CD8-positive, alpha-beta memory T cell (primary cell): ENCODE data around the gene DHTKD1. TPM values are rescaled to one million over a fixed set of nuclear protein-coding genes. Genes with fewer than 3 reads are reported as not detected.
A peak's percentile ranks its signal among the peaks of the same experiment; 100 is the strongest.

Experiments
- CTCF ChIA-PET: fragments of 350-600 bp; sonication (Branson Sonifier 250); formaldehyde crosslinking; loops from one replicate; lab custom pipeline; 2021; ENCODE audit warnings: antibody characterized with exemption; lab: Charles Lee
- POLR2A ChIA-PET: fragments of 350-600 bp; sonication (Branson Sonifier 250); formaldehyde crosslinking; loops from one replicate; lab custom pipeline; 2021; ENCODE audit warnings: antibody characterized with exemption; lab: Charles Lee
- DNase-seq, 5 donors: peaks; one replicate each; pipeline versions ENCODE4 v3.0.0 to v3.0.0-alpha.2; 2020 to 2022; ENCODE audit warnings: mixed read lengths in 1 of 5
- H3K27ac ChIP-seq: one replicate; pipeline ENCODE4 v1.7.0; 2013; ENCODE audit warnings: low read depth, mild to moderate bottlenecking, low read length, moderate library complexity
- H3K27me3 ChIP-seq: 2 replicates; pipeline ENCODE4 v1.7.0; 2013; ENCODE audit warnings: low read length, mild to moderate bottlenecking; ENCODE audit not compliant: insufficient read depth, poor library complexity, severe bottlenecking
- H3K36me3 ChIP-seq: 2 replicates; pipeline ENCODE4 v1.7.0; 2013; ENCODE audit warnings: mild to moderate bottlenecking, low read length, moderate library complexity; ENCODE audit not compliant: insufficient read depth
- H3K4me1 ChIP-seq: 2 replicates; pipeline ENCODE4 v1.7.0; 2013; ENCODE audit warnings: mild to moderate bottlenecking, low read length, moderate library complexity; ENCODE audit not compliant: insufficient read depth
- H3K4me3 ChIP-seq: 2 replicates; pipeline ENCODE4 v1.7.0; 2013; ENCODE audit warnings: mild to moderate bottlenecking, low read length
- H3K9me3 ChIP-seq: 2 replicates; pipeline ENCODE4 v1.7.0; 2013; ENCODE audit warnings: mild to moderate bottlenecking, low read length
- H3K27ac Mint-ChIP-seq, 8 donors: one replicate each; pipeline ENCODE4 v1.8.0; 2020 to 2021; ENCODE audit warnings: mixed read lengths in 8 of 8, mild to moderate bottlenecking in 6 of 8, inconsistent platforms in 3 of 8, moderate library complexity in 3 of 8
- H3K27me3 Mint-ChIP-seq, 2 donors: one replicate each; pipeline ENCODE4 v1.8.0; 2020 to 2021; ENCODE audit warnings: mixed read lengths in 2 of 2, mild to moderate bottlenecking in 1 of 2, moderate library complexity in 1 of 2
- H3K36me3 Mint-ChIP-seq, 3 donors: one replicate each; pipeline ENCODE4 v1.8.0; 2020 to 2021; ENCODE audit warnings: mixed read lengths in 3 of 3, inconsistent platforms in 1 of 3, mild to moderate bottlenecking in 1 of 3
- H3K4me1 Mint-ChIP-seq, 3 donors: one replicate each; pipeline ENCODE4 v1.8.0; 2020 to 2021; ENCODE audit warnings: mixed read lengths in 3 of 3, inconsistent platforms in 1 of 3, mild to moderate bottlenecking in 1 of 3
- H3K4me3 Mint-ChIP-seq, 7 donors: one replicate each; pipeline ENCODE4 v1.8.0; 2020 to 2021; ENCODE audit warnings: mixed read lengths in 7 of 7, mild to moderate bottlenecking in 6 of 7, moderate library complexity in 4 of 7, inconsistent platforms in 2 of 7
- H3K9me3 Mint-ChIP-seq, 5 donors: one replicate each; pipeline ENCODE4 v1.8.0; 2020 to 2022; ENCODE audit warnings: mixed read lengths in 5 of 5, mild to moderate bottlenecking in 3 of 5, moderate library complexity in 2 of 5, inconsistent platforms in 1 of 5
- polyA plus RNA-seq: library from polyadenylated mRNA; unstranded; fragments of 300-500 nt; fragmentation: Illumina TruSeq; gene quantifications from one replicate; pipeline ENCODE4 v1.2.3, GENCODE V29; 2021
- total RNA-seq, 2 experiments: library from RNA; stranded (reverse); gene quantifications; one replicate each; pipeline ENCODE4 v1.2.3, GENCODE V29; 2021

The DHTKD1 gene
- total and polyA plus RNA-seq, 3 experiments from 2014 or later, result 9.2 to 13.9 (median 11.1) TPM

GRCh38 chr10:12031404-12031803 is 37.4 kb upstream of the DHTKD1 start:
- peaks cover 17% of the 10 kb centered on the region for H3K36me3 ChIP-seq
- ChIA-PET CTCF (no interaction called here), POLR2A (no interaction called here)
- H3K27ac Mint-ChIP-seq, result peak overlapping the region in 3 of 8 donors; percentile 25 to 59 (median 54)
- peaks cover 41 to 65% (median 58%) of the 10 kb centered on the region in 3 donors for H3K4me1 Mint-ChIP-seq
- no peaks in the 10 kb centered on the region for H3K9me3 ChIP-seq
- no peaks in the 10 kb centered on the region for H3K9me3 Mint-ChIP-seq
- no peaks in the 10 kb centered on the region for H3K4me1 ChIP-seq
- no peak for DNase-seq
- H3K36me3 Mint-ChIP-seq, result peaks cover 4 to 72% (median 29%) of the 10 kb centered on the region in 3 donors
- H3K27me3 Mint-ChIP-seq, result no peaks in the 10 kb centered on the region
- H3K4me3 Mint-ChIP-seq, result no peak overlapping the region
- H3K27ac ChIP-seq, result no peak overlapping the region
- H3K27me3 ChIP-seq, result no peaks in the 10 kb centered on the region
- no peak overlapping the region for H3K4me3 ChIP-seq

- no peak overlapping the region for H3K27ac ChIP-seq
- H3K27me3 ChIP-seq, result no peaks in the 10 kb centered on the region
- POLR2A ChIA-PET, result no interaction called here
- peaks cover 13% of the 10 kb centered on the region for H3K4me1 ChIP-seq
- CTCF ChIA-PET, result no interaction called here
- H3K4me3 ChIP-seq, result no peak overlapping the region
- H3K36me3 ChIP-seq, result peaks cover 5% of the 10 kb centered on the region
- peak overlapping the region in 1 of 8 donors; percentile 7 for H3K27ac Mint-ChIP-seq
- H3K9me3 ChIP-seq, result no peaks in the 10 kb centered on the region
- no peaks in the 10 kb centered on the region for H3K9me3 Mint-ChIP-seq
- DNase-seq, result no peak
- peaks cover 4 to 42% (median 13%) of the 10 kb centered on the region in 3 donors for H3K36me3 Mint-ChIP-seq
- H3K4me1 Mint-ChIP-seq, result peaks cover 41 to 65% (median 62%) of the 10 kb centered on the region in 3 donors
- no peak overlapping the region for H3K4me3 Mint-ChIP-seq
- H3K27me3 Mint-ChIP-seq, result peaks cover 0 to 2% of the 10 kb centered on the region in 2 donors
Observed at GRCh38 chr10:12036073-12036655, 32.6 kb upstream of the DHTKD1 start.

GRCh38 chr10:12041766-12042408 is 26.9 kb upstream of the DHTKD1 start:
- DNase-seq, result peak in 2 of 5 donors; percentile 5 to 19
- peak overlapping the region; percentile 74 for H3K4me3 ChIP-seq
- H3K4me1 ChIP-seq, result peaks cover 25% of the 10 kb centered on the region
- Mint-ChIP-seq H3K27me3 (peaks cover 2 to 7% of the 10 kb centered on the region in 2 donors), H3K9me3 (no peaks in the 10 kb centered on the region), H3K4me1 (peaks cover 30 to 54% (median 53%) of the 10 kb centered on the region in 3 donors), H3K27ac (peak overlapping the region; percentile 89 to 98 (median 94)), H3K4me3 (peak overlapping the region; percentile 93 to 99 (median 98)), H3K36me3 (peaks cover 0 to 15% (median 2%) of the 10 kb centered on the region in 3 donors)
- CTCF ChIA-PET, result interaction anchor here (1.0 to 1.6 kb wide), 4 partner anchors 9 to 27 kb away, joined by 3 to 10 read pairs (median 4); partner anchors contain the start of gene DHTKD1
- H3K27ac ChIP-seq, result peak overlapping the region; percentile 99
- no peaks in the 10 kb centered on the region for H3K9me3 ChIP-seq
- POLR2A ChIA-PET, result interaction anchor here (1.4 to 1.9 kb wide), 2 partner anchors 9 to 154 kb away, joined by 6 to 9 read pairs; partner anchors contain the start of genes CDC123 and NUDT5
- H3K36me3 ChIP-seq, result no peaks in the 10 kb centered on the region
- no peaks in the 10 kb centered on the region for H3K27me3 ChIP-seq

- Mint-ChIP-seq H3K36me3 (peaks cover 0 to 13% (median 2%) of the 10 kb centered on the region in 3 donors), H3K9me3 (no peaks in the 10 kb centered on the region), H3K27ac (peak overlapping the region; percentile 90 to 100 (median 98)), H3K4me1 (peaks cover 30 to 54% (median 53%) of the 10 kb centered on the region in 3 donors), H3K4me3 (peak overlapping the region; percentile 93 to 99 (median 98)), H3K27me3 (peaks cover 3 to 7% of the 10 kb centered on the region in 2 donors)
- H3K4me1 ChIP-seq, result peaks cover 25% of the 10 kb centered on the region
- CTCF ChIA-PET, result interaction anchor here (1.0 to 1.6 kb wide), 4 partner anchors 9 to 153 kb away, joined by 3 to 10 read pairs (median 6); partner anchors contain the start of genes CDC123, DHTKD1 and NUDT5
- peak overlapping the region; percentile 74 for H3K4me3 ChIP-seq
- H3K9me3 ChIP-seq, result no peaks in the 10 kb centered on the region
- H3K27ac ChIP-seq, result peak overlapping the region; percentile 99
- no peaks in the 10 kb centered on the region for H3K36me3 ChIP-seq
- H3K27me3 ChIP-seq, result no peaks in the 10 kb centered on the region
- peak; percentile 44 to 72 (median 58) for DNase-seq
- POLR2A ChIA-PET, result interaction anchor here (0.8 to 1.9 kb wide), 6 partner anchors 9 to 153 kb away, joined by 3 to 17 read pairs (median 6); partner anchors contain the start of genes CDC123, DHTKD1 and NUDT5
Observed at GRCh38 chr10:12042409-12042796, 26.4 kb upstream of the DHTKD1 start.

- Mint-ChIP-seq H3K36me3 (peaks cover 0 to 11% (median 2%) of the 10 kb centered on the region in 3 donors), H3K4me1 (peaks cover 28 to 49% (median 49%) of the 10 kb centered on the region in 3 donors), H3K4me3 (peak within 1 kb of the TSS; percentile 93 to 99 (median 98)), H3K27ac (peak within 1 kb of the TSS; percentile 97 to 100 (median 100)), H3K27me3 (peaks cover 7% of the 10 kb centered on the region in 2 donors), H3K9me3 (no peaks in the 10 kb centered on the region)
- Histone ChIP-seq H3K4me1 (peaks cover 25% of the 10 kb centered on the region), H3K4me3 (peak within 1 kb of the TSS; percentile 74), H3K36me3 (no peaks in the 10 kb centered on the region), H3K27ac (peak within 1 kb of the TSS; percentile 99), H3K27me3 (no peaks in the 10 kb centered on the region), H3K9me3 (no peaks in the 10 kb centered on the region)
- peak; percentile 94 to 99 (median 97) for DNase-seq
- CTCF ChIA-PET, result interaction anchor here (1.0 to 1.6 kb wide), 4 partner anchors 8 to 153 kb away, joined by 3 to 10 read pairs (median 6); partner anchors contain the start of genes CDC123, DHTKD1 and NUDT5
- POLR2A ChIA-PET, result interaction anchor here (0.8 to 1.9 kb wide), 6 partner anchors 10 to 153 kb away, joined by 3 to 17 read pairs (median 6); partner anchors contain the start of genes CDC123, DHTKD1 and NUDT5
Observed at GRCh38 chr10:12042797-12043651, 25.7 kb upstream of the DHTKD1 start, which contains the start of gene UPF2. UPF2 (minus strand) TSS chr10:12042809; CDS start chr10:12035423, 7,386 bp downstream.

- H3K27me3 ChIP-seq, result no peaks in the 10 kb centered on the region
- ChIA-PET POLR2A (no interaction called here), CTCF (interaction anchor here (1.0 to 1.8 kb wide), 2 partner anchors 11 to 12 kb away, joined by 3 to 5 read pairs; no protein-coding TSS in a partner anchor)
- H3K4me3 Mint-ChIP-seq, result peak overlapping the region in 1 of 7 donors; percentile 67
- no peaks in the 10 kb centered on the region for H3K9me3 Mint-ChIP-seq
- H3K27ac ChIP-seq, result no peak overlapping the region
- H3K36me3 ChIP-seq, result no peaks in the 10 kb centered on the region
- DNase-seq, result no peak
- H3K9me3 ChIP-seq, result no peaks in the 10 kb centered on the region
- peaks cover 0 to 11% (median 2%) of the 10 kb centered on the region in 3 donors for H3K36me3 Mint-ChIP-seq
- H3K27ac Mint-ChIP-seq, result peak overlapping the region in 3 of 8 donors; percentile 20 to 67 (median 66)
- peaks cover 5 to 10% of the 10 kb centered on the region in 2 donors for H3K27me3 Mint-ChIP-seq
- peaks cover 18 to 27% (median 26%) of the 10 kb centered on the region in 3 donors for H3K4me1 Mint-ChIP-seq
- H3K4me1 ChIP-seq, result peaks cover 17% of the 10 kb centered on the region
- H3K4me3 ChIP-seq, result no peak overlapping the region
Observed at GRCh38 chr10:12045596-12045995, 23.2 kb upstream of the DHTKD1 start.

- H3K27me3 ChIP-seq, result no peaks in the 10 kb centered on the region
- H3K27ac ChIP-seq, result no peak overlapping the region
- peak overlapping the region in 1 of 8 donors; percentile 54 for H3K27ac Mint-ChIP-seq
- H3K36me3 ChIP-seq, result no peaks in the 10 kb centered on the region
- peaks cover 3% of the 10 kb centered on the region for H3K4me1 ChIP-seq
- no peak overlapping the region for H3K4me3 Mint-ChIP-seq
- peaks cover 0 to 4% (median 4%) of the 10 kb centered on the region in 3 donors for H3K4me1 Mint-ChIP-seq
- H3K36me3 Mint-ChIP-seq, result no peaks in the 10 kb centered on the region
- ChIA-PET CTCF (no interaction called here), POLR2A (no interaction called here)
- no peak for DNase-seq
- peaks cover 0 to 10% of the 10 kb centered on the region in 2 donors for H3K27me3 Mint-ChIP-seq
- no peaks in the 10 kb centered on the region for H3K9me3 Mint-ChIP-seq
- no peaks in the 10 kb centered on the region for H3K9me3 ChIP-seq
- no peak overlapping the region for H3K4me3 ChIP-seq
Observed at GRCh38 chr10:12048547-12048946, 20.2 kb upstream of the DHTKD1 start.
